H1 (cell line): ENCODE measurements around the gene THADA. TPM values are rescaled to one million over a fixed set of nuclear protein-coding genes. Genes with fewer than 3 reads are reported as not detected.

Experiments used
- CTCF ChIA-PET: fragments of 300-600 bp; sonication (Branson Sonifier 250); formaldehyde crosslinking; loops from one replicate; lab custom pipeline; 2021; ENCODE audit not compliant: partially characterized antibody; lab: Charles Lee
- POLR2A ChIA-PET: fragments of 300-600 bp; sonication (Branson Sonifier 250); formaldehyde crosslinking; loops from one replicate; lab custom pipeline; 2021; ENCODE audit warnings: inconsistent platforms; ENCODE audit not compliant: partially characterized antibody; lab: Charles Lee
- DNase-seq, 2 experiments: peaks; one replicate each; pipeline versions ENCODE4 v3.0.0 to v3.0.0-alpha.2; 2010 to 2022; ENCODE audit warnings: low spot score in 2 of 2, low read depth in 1 of 2, mixed read lengths in 1 of 2
- FAIRE-seq: peaks from 2 replicates; lab custom pipeline; 2011; peaks lifted over from hg19 to GRCh38; lab: Jason Lieb, UNC
- H2AFZ ChIP-seq: 2 replicates; pipeline ENCODE4 v1.8.1; 2012; ENCODE audit warnings: low read length, inconsistent platforms
- H2AK5ac ChIP-seq: 2 replicates; pipeline ENCODE4 v1.6.1; 2013; ENCODE audit warnings: low read depth, low read length
- H2BK120ac ChIP-seq: replicated peaks from 2 replicates; pipeline ENCODE3; 2013; ENCODE audit warnings: low read depth, low read length, inconsistent platforms
- H2BK12ac ChIP-seq: 2 replicates; pipeline ENCODE4 v1.6.1; 2013; ENCODE audit warnings: low read depth, low read length
- H2BK15ac ChIP-seq: 2 replicates; pipeline ENCODE4 v1.6.1; 2013; ENCODE audit warnings: low read length
- H2BK20ac ChIP-seq: 2 replicates; pipeline ENCODE4 v1.6.1; 2013; ENCODE audit warnings: low read length
- H2BK5ac ChIP-seq: 2 replicates; pipeline ENCODE4 v1.6.1; 2013; ENCODE audit warnings: low read depth, low read length
- H3K14ac ChIP-seq: 2 replicates; pipeline ENCODE4 v1.6.1; 2013; ENCODE audit warnings: inconsistent platforms; ENCODE audit not compliant: insufficient read length
- H3K18ac ChIP-seq: 2 replicates; pipeline ENCODE4 v1.6.1; 2013; ENCODE audit warnings: low read length; ENCODE audit errors: extremely low read depth
- H3K23ac ChIP-seq: 2 replicates; pipeline ENCODE4 v1.6.1; 2013; ENCODE audit warnings: inconsistent platforms; ENCODE audit not compliant: insufficient read length
- H3K23me2 ChIP-seq: 2 replicates; pipeline ENCODE4 v1.6.1; 2013; ENCODE audit warnings: low read depth, low read length
- H3K27ac ChIP-seq: 2 replicates; pipeline ENCODE4 v1.6.1; 2011; ENCODE audit warnings: low read depth, low read length, inconsistent platforms
- H3K27me3 ChIP-seq, 4 experiments: replicated peaks in 1 of 4; 1 replicate in 1 of 4; 2 replicates in 3 of 4; pipeline versions ENCODE4 v1.6.1 to v1.8.1; 2011 to 2013; ENCODE audit warnings: low read length in 3 of 4, mild to moderate bottlenecking in 3 of 4, inconsistent platforms in 2 of 4, mixed read lengths in 2 of 4, moderate library complexity in 1 of 4; ENCODE audit not compliant: control insufficient read depth in 3 of 4, insufficient read depth in 3 of 4; ENCODE audit errors: extremely low read depth in 1 of 4
- H3K36me3 ChIP-seq, 4 experiments: 2 replicates each; pipeline versions ENCODE4 v1.6.1 to v1.8.1; 2011 to 2013; ENCODE audit warnings: mild to moderate bottlenecking in 4 of 4, low read length in 3 of 4, moderate library complexity in 2 of 4, control low read depth in 1 of 4, inconsistent platforms in 1 of 4; ENCODE audit not compliant: insufficient read depth in 4 of 4, control insufficient read depth in 2 of 4
- H3K4ac ChIP-seq: replicated peaks from 2 replicates; pipeline ENCODE3; 2013; ENCODE audit warnings: low read length, low read depth, mixed read lengths, inconsistent platforms; ENCODE audit not compliant: insufficient read length
- H3K4me1 ChIP-seq, 4 experiments: replicated peaks in 1 of 4; 1 replicate in 1 of 4; 2 replicates in 3 of 4; pipeline versions ENCODE4 v1.6.1 to v1.8.1; 2011 to 2013; ENCODE audit warnings: low read length in 3 of 4, inconsistent platforms in 2 of 4, mixed read lengths in 1 of 4; ENCODE audit not compliant: insufficient read depth in 4 of 4, control insufficient read depth in 3 of 4
- H3K4me2 ChIP-seq, 2 experiments: 2 replicates each; pipeline versions ENCODE4 v1.6.1 to v1.8.1; 2011 to 2013; ENCODE audit warnings: low read depth in 2 of 2, low read length in 2 of 2, control low read depth in 1 of 2, inconsistent platforms in 1 of 2, mild to moderate bottlenecking in 1 of 2; ENCODE audit not compliant: insufficient read depth in 1 of 2
- H3K4me3 ChIP-seq, 4 experiments: fragments of 200-600, 300-600 bp in 1 of 4; sonication (generic), shearing (Covaris generic), sonication (Bioruptor Twin) in 1 of 4; 2 replicates each; pipeline versions ENCODE4 v1.5.1 to v1.8.1; 2011 to 2016; ENCODE audit warnings: low read length in 4 of 4, low read depth in 3 of 4, control low read depth in 2 of 4, inconsistent platforms in 2 of 4, mild to moderate bottlenecking in 2 of 4, mixed read lengths in 1 of 4, moderate library complexity in 1 of 4; ENCODE audit not compliant: insufficient read depth in 2 of 4; ENCODE audit errors: extremely low read depth in 1 of 4
- H3K56ac ChIP-seq: replicated peaks from 2 replicates; pipeline ENCODE3; 2013; ENCODE audit warnings: low read depth, mild to moderate bottlenecking, mixed read lengths, low read length, inconsistent platforms; ENCODE audit not compliant: insufficient read length
- H3K79me1 ChIP-seq: 2 replicates; pipeline ENCODE4 v1.6.1; 2013; ENCODE audit warnings: low read depth, low read length, control low read depth
- H3K79me2 ChIP-seq, 2 experiments: 2 replicates each; pipeline versions ENCODE4 v1.6.1 to v1.8.1; 2012 to 2013; ENCODE audit warnings: low read length in 2 of 2, mild to moderate bottlenecking in 2 of 2, inconsistent platforms in 1 of 2; ENCODE audit not compliant: insufficient read depth in 2 of 2, control insufficient read depth in 1 of 2
- H3K9ac ChIP-seq, 4 experiments: replicated peaks in 1 of 4; 1 replicate in 1 of 4; 2 replicates in 3 of 4; pipeline versions ENCODE4 v1.6.1 to v1.8.1; 2011 to 2013; ENCODE audit warnings: low read depth in 3 of 4, low read length in 3 of 4, control low read depth in 2 of 4, mild to moderate bottlenecking in 2 of 4, moderate library complexity in 2 of 4, inconsistent platforms in 1 of 4; ENCODE audit errors: extremely low read depth in 1 of 4
- H3K9me3 ChIP-seq, 2 experiments: 2 replicates each; pipeline versions ENCODE4 v1.6.1 to v1.8.1; 2012 to 2013; ENCODE audit warnings: mild to moderate bottlenecking in 2 of 2, moderate library complexity in 2 of 2, control low read depth in 1 of 2, inconsistent platforms in 1 of 2, low read depth in 1 of 2, low read length in 1 of 2, mixed read lengths in 1 of 2; ENCODE audit not compliant: insufficient read depth in 2 of 2
- H4K20me1 ChIP-seq, 2 experiments: replicated peaks in 1 of 2; 2 replicates each; pipeline versions ENCODE3 to v1.8.1; 2011 to 2013; ENCODE audit warnings: inconsistent platforms in 2 of 2, low read length in 2 of 2, mild to moderate bottlenecking in 1 of 2; ENCODE audit not compliant: insufficient read depth in 2 of 2, control insufficient read depth in 1 of 2
- H4K5ac ChIP-seq: 2 replicates; pipeline ENCODE4 v1.6.1; 2013; ENCODE audit warnings: low read length, low read depth, mixed read lengths, inconsistent platforms; ENCODE audit not compliant: insufficient read length
- H4K8ac ChIP-seq: 2 replicates; pipeline ENCODE4 v1.8.0; 2013; ENCODE audit warnings: mild to moderate bottlenecking, moderate library complexity, low read length, inconsistent platforms; ENCODE audit not compliant: insufficient read depth; ENCODE audit errors: extremely low read depth
- H4K91ac ChIP-seq: replicated peaks from 2 replicates; pipeline ENCODE3; 2013; ENCODE audit warnings: low read length, mixed read lengths, inconsistent platforms; ENCODE audit not compliant: insufficient read length
- ATF2 ChIP-seq: IDR thresholded peaks from 2 replicates; pipeline ENCODE4 v1.6.1; 2012; ENCODE audit warnings: low read length, inconsistent platforms
- BRCA1 ChIP-seq: IDR thresholded peaks from 2 replicates; pipeline ENCODE4 v1.6.1; 2012; ENCODE audit warnings: low read depth, low read length, improper control_type of control experiment
- KDM1A ChIP-seq: fragments of 200-600, 300-600 bp; sonication (generic); IDR thresholded peaks from 2 replicates; pipeline ENCODE4 v1.7.1; 2016; ENCODE audit warnings: mild to moderate bottlenecking, low read length, borderline replicate concordance
- KDM5A ChIP-seq: fragments of 200-600 bp; IDR thresholded peaks from 2 replicates; pipeline ENCODE4 v1.7.1; 2012; ENCODE audit warnings: mild to moderate bottlenecking, low read length, inconsistent platforms, mixed read lengths
- POLR2A ChIP-seq, 2 experiments: IDR thresholded peaks; 1 replicate in 1 of 2; 2 replicates in 1 of 2; pipeline ENCODE4 v1.6.1; 2011; ENCODE audit warnings: low read depth in 2 of 2, low read length in 2 of 2, mild to moderate bottlenecking in 2 of 2; ENCODE audit errors: control extremely low read depth in 1 of 2
- POLR2AphosphoS5 ChIP-seq: IDR thresholded peaks from 2 replicates; pipeline ENCODE4 v1.6.1; 2011; ENCODE audit warnings: low read depth, low read length
- RBBP5 ChIP-seq: IDR thresholded peaks from 2 replicates; pipeline ENCODE4 v1.7.1; 2012; ENCODE audit warnings: low read depth, mild to moderate bottlenecking, inconsistent platforms, low read length, moderate library complexity, borderline replicate concordance
- SUZ12 ChIP-seq: fragments of 200-600 bp; sonication (generic); IDR thresholded peaks from 2 replicates; pipeline ENCODE4 v1.6.1; 2012; ENCODE audit warnings: mild to moderate bottlenecking, inconsistent platforms, low read length, moderate library complexity, mixed read lengths
- WGBS, 2 experiments: shearing (Covaris generic) in 1 of 2; methylation state at CpG; one replicate each; pipeline versions ENCODE4 v1.1.6 to v1.1.7; 2013 to 2015; ENCODE audit warnings: low lambda C conversion rate in 2 of 2, mixed read lengths in 2 of 2, inconsistent platforms in 1 of 2, low coverage in 1 of 2, missing lambda C conversion rate in 1 of 2; ENCODE audit not compliant: insufficient replicate concordance in 2 of 2, insufficient coverage in 1 of 2, insufficient read length in 1 of 2; ENCODE audit errors: extremely low coverage in 1 of 2, missing lambda C conversion rate in 1 of 2; 5-methylcytosine and 5-hydroxymethylcytosine counted together
- polyA plus RNA-seq, 7 experiments: library from polyadenylated mRNA; depleted of rRNA in 3 of 7; stranded (reverse) in 5 of 7; unstranded in 2 of 7; fragments of >200 nt in 5 of 7; fragments of 200-250 nt in 2 of 7; gene quantifications; 1 replicate in 5 of 7; 2 replicates in 1 of 7; 4 replicates in 1 of 7; pipeline versions ENCODE4 v1.2.1 to v1.2.3, GENCODE V29; 2011 to 2013; ENCODE audit warnings: missing spikeins in 2 of 7, mixed read lengths in 2 of 7
- total RNA-seq: library from RNA; stranded (reverse); fragmentation: NEBNext Ultra II Directional; extraction: Animal tissue kit (Norgen Biotek cat#: 25700); gene quantifications from 2 replicates; pipeline ENCODE4 v1.2.1, GENCODE V29; 2021

THADA gene
- total and polyA plus RNA-seq, 2 of the 8 experiments (the other 6 are each of a cell fraction or from before 2014, with no cell fraction given) = 22.4 to 26.8 TPM

GRCh38 chr2:43391878-43392215 is 204.0 kb downstream of the THADA start:
- TF ChIP-seq KDM5A (no peak), SUZ12 (no peak), POLR2A (IDR thresholded peaks at IDR 0.05; ENCODE audit: control extremely low read depth in 1 of 2, low read depth in 2 of 2, low read length in 2 of 2) (no peak), ATF2 (no peak), BRCA1 (no peak), POLR2AphosphoS5 (no peak), KDM1A (no peak), RBBP5 (no peak)
- Histone ChIP-seq H3K79me2 (no peaks in the 10 kb centered on the region), H2BK12ac (no peak overlapping the region), H2AFZ (no peak overlapping the region), H4K20me1 (no peaks in the 10 kb centered on the region), H3K18ac (no peak overlapping the region), H3K4me1 (no peaks in the 10 kb centered on the region), H4K8ac (no peak overlapping the region), H3K79me1 (no peaks in the 10 kb centered on the region), H3K9me3 (no peaks in the 10 kb centered on the region), H3K14ac (no peak overlapping the region), H2AK5ac (no peak overlapping the region), H3K9ac (no peak overlapping the region), H3K56ac (no peak overlapping the region), H3K36me3 (no peaks in the 10 kb centered on the region; a peak in 2 of 8 replicates), H3K27ac (no peak overlapping the region), H3K27me3 (no peaks in the 10 kb centered on the region), H2BK120ac (no peak overlapping the region), H4K5ac (no peak overlapping the region), H3K4me2 (no peak overlapping the region), H4K91ac (no peak overlapping the region), H2BK5ac (no peak overlapping the region), H3K23me2 (no peaks in the 10 kb centered on the region), H3K4ac (no peak overlapping the region), H2BK20ac (no peak overlapping the region), H3K23ac (no peak overlapping the region), H3K4me3 (no peak overlapping the region), H2BK15ac (no peak overlapping the region)
- ChIA-PET CTCF (interaction anchor here (0.7 kb wide), 1 partner anchor 32 kb away, joined by 3 read pairs; no protein-coding TSS in a partner anchor), POLR2A (no interaction called here)
- no peak for FAIRE-seq
- no peak for DNase-seq
- 83% methylated on average over 4 of the region's 4 CpGs; no CpG with 5 or more reads in 1 of the 2 experiments for WGBS, 2 experiments
